HG02588 (cell line): Measurements from ENCODE around the gene RAD18.

Experiments
- ATAC-seq: cut with Tn5 transposase; IDR thresholded peaks from one replicate; pipeline ENCODE4 v1.9.1; 2021; ENCODE audit warnings: mild to moderate bottlenecking, moderate library complexity; ENCODE audit not compliant: unreplicated experiment

Gene RAD18

DNA sequence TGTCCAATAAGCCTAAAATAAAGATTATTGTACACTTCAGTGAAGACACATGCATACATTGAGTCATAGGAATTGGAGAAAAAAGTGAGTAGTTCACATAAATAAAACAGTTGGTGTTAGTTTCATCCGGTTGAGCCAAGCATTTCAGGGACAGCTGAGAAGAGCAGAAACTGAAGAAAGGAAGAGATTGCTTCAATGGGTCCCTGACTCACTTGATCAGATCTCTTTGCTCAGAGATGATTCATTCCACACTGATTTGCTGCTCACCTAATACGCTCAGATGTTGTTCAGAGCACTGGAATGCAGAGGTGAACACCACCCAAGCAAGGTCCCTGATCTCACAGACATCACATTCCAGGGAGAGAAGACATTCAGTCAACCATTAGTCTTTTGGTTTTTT, 93.7 kb downstream of the RAD18 start:
- no peak for ATAC-seq

DNA sequence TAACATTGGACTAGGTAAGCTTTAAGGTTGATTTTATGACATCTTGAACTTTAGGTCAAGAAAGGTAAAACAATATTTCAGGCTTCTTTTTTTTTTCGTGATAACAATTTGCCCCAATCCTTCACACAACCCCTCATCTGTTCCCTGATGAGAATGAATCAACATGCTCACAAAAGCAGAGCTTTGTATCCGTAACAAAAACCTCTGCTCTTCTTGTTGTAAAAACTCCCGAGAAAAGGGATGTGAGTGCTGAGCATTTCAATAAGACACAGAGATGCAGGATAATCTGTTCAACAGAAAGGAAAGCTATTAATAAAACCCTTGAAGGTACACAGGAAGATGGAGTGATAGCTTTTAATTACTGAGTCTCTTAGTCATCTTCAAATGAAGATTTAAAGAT, 94.3 kb downstream of the RAD18 start:
- no peak for ATAC-seq

DNA sequence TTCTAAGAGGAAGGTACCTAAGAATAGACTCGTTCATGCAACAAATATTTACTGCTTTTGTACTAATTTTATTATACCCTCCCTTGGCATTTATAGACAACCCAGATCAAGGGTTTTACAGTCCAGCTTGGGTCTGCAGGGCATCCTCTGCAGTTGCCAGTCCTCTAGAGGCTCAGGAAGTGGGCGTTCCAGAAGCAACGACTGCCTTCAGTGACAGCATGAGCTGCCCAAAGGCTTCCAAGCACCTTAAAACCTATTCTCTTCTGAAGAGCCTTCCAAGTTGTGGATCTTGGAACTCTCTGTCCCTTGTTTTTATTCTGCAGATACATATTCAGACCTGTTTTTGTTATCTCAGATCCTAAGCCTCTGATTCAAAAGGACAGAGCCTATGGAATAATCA, 95.6 kb downstream of the RAD18 start:
- ATAC-seq: no peak

GRCh38 chr3:8865697-8866096, 97.6 kb downstream of the RAD18 start:
- no peak for ATAC-seq

DNA sequence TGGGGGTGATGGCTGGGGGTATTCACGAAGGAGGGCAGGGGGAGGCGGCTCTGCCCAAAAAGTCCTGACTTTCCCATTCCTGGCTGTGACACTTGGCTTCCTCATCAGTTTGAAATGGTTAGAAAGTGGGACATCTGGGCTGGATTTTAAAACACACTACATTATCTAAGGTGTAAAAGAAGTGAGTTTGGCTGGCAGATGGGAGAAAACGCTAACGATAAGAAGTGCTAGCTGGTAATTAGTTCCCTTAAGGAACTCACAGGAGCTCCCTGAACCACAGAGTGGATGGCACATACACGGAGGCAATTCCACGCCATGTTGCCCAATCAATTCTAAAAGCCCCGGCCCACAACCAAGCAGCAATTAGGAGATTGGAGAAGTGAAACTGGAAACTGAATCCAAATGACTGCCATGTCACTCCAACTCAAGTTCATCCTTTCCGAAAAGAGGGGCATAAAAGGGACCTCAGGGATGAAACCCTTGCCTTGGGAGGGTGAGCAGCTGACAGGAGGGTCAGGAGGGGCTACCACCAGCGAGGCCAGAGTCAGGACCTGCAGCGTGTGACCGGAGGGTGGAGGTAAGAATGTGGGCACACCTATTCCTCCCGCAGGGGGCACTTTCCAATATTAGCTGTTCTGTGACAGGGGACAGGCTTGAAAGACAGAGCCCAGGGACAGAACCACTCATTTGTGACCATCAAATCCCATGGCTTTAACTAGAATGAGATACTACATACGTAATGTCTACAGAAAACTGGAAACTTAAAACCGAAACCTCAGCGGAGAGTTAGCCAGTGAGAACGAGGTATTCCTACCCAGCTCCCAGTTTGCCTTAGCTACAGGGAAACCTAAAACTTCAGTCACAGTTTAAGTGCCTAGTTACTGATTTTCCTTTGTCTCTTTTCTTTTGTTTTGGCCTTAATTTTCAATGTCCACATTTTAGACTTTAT, 98.6 kb downstream of the RAD18 start:
- ATAC-seq: no peak

DNA sequence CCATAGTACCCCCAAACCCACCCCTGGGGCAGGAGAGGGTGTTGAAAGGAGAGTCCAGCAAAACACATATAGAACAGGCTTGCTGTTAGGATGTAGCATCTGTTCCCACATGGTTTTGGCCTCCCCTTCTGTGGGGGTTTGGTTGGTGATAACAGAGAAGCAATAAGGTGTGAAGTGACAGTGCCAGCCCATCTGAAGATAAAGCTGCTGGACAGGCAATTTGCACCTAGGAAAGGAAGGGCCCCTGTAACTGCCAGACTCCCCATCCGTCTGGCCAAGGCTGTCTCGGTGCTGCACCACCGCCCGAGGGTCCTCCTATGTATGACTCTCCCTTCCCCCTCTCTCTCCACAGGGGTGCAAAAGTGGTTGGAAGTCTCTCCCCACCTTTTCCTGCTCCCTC, 99.4 kb downstream of the RAD18 start:
- ATAC-seq: no peak

- ATAC-seq: no peak
Observed at GRCh38 chr3:8857720-8858367, 105.4 kb downstream of the RAD18 start.

- ATAC-seq: no peak
Observed at GRCh38 chr3:8856721-8857120, 106.6 kb downstream of the RAD18 start.

DNA sequence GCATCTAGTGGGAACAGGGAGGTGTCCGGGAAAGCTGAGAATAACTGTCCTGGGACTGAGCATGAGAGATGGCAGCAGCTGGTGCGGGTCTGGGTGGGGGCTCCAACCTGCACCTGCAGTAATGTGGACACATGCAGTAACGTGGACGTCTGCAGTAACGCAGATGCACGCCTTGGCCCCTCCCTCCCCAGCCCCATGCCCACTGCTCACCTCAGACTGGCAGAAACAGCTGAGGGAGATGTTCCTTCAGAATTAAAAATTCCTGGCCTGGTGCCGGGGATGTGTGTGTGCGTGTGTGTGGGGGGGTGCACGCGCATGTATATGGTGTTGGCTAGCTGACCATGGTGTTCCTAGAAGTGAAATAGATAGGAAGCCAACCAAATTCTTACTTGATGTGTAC, 107.2 kb downstream of the RAD18 start:
- ATAC-seq: no peak

DNA sequence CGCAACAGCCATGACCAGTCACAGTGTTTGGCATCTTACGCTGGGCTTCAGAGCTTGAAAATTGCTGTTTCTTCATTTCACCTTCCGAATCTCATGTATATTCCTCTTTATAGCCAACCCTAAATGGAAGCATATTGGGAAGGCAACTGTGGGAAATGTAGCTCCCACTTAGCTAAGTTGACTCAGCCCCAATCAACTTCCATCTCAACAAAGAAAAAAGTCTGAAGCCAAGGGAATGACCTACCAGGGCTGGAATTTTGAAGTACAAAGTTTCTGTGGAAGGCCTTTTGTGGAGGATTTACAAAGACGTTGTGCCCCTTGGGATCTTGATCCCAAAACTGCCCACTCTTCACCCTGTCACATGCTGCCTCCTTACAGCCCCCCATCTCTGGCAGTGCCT, 108.6 kb downstream of the RAD18 start:
- ATAC-seq: no peak

DNA sequence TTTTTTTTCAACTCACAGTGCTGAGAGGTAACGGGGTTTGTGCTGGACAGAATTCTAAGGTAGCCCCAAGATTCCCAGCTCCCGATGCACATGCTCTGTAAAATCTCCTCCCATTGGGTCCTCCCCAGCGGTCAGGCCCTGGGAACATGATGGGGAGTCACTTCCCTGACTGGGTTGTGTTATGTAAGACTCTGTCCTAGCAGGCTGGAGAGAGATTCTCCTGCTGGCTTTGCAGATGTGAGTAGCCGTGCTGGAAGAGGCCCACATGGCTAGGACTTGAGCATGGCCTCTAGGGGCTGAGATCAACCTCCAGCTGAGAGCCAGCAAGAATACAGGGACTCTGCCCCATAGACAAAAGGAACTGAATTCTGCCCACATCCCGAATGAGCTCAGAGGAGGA, 110.2 kb downstream of the RAD18 start:
- no peak for ATAC-seq

DNA sequence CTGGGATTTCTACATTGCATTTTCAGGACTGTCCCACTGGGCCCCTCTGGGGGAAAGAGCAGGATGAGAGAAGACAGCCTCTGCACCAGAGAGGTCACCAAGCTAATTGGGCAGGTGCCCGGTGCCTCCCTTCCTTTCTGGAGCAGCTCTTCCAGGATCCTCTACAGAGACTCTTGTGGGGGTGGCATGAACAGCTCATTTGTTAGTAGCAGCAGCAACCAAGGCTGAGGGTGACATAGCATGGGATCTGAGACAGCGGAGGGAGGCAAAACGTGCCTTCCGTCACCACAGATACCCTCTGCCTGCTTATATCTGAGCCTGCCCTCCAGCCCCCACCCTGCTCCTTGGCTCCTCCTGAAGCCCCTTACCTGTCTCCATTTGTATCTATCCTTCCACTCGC, 110.8 kb downstream of the RAD18 start:
- no peak for ATAC-seq

GRCh38 chr3:8851703-8852102, 111.6 kb downstream of the RAD18 start:
- ATAC-seq: no peak

GRCh38 chr3:8848696-8849131, 114.6 kb downstream of the RAD18 start:
- ATAC-seq: no peak

DNA sequence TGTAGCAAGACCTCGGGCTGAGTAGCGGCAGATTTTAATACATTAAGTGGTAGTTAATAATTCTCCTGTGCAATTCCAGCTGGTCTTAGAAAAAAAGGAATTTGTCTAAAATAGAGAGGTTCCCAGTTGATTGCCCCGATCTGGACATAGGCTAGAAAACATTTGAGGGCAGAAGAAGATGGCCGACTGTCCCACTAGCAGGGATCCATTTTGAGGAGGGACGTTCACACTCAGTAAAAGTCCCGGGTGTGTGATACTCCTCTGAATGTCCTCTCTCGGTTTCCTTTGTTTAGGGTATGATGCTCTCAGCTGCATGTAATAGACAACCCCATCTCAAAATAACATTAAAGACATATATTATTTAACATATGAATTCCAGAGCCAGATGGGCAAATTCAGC, 116.0 kb downstream of the RAD18 start:
- no peak for ATAC-seq

GRCh38 chr3:8846176-8846575, 117.1 kb downstream of the RAD18 start:
- ATAC-seq: no peak

GRCh38 chr3:8845641-8846040, 117.6 kb downstream of the RAD18 start:
- ATAC-seq: no peak

DNA sequence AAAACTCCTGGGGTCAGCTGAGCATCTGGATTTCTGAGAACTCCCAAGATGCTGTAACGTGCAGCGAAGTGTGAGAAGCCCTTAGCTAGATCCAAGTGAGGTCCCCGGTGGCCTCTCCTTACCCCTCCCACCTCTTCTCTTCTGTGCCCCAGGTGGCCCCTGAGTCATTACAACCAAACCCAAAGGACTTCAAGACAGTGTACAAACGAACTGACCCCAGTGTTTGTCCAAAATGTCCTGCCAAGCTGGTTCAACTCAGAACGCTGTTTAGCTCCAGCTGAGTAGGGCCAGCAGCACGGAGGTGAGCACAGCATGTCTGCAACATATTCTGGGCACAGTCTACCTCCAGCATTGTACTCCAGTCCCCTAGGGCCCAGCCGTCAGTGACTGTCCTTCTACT, 119.9 kb downstream of the RAD18 start:
- no peak for ATAC-seq

- ATAC-seq: no peak
Observed at GRCh38 chr3:8842293-8842692, 121.0 kb downstream of the RAD18 start.

DNA sequence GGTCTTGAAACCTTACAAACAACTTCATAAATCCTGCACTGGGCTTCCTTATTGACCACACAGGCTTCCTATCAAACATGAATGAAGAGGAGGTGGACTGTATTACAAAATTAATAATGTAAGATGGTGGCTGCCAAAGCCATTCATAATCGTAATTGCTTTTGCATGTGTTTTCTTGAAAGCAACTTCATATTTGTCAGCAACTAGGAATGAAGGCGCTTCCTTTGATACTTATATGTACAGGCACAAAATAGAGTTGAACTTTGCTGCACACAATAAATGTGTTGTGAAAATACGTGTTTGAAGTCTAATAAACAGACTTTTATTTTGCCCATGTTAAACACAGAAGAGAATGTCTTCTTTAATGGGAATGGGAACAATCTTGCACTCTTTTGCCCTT, 121.8 kb downstream of the RAD18 start:
- no peak for ATAC-seq

GRCh38 chr3:8840556-8840955, 122.7 kb downstream of the RAD18 start:
- ATAC-seq: no peak

DNA sequence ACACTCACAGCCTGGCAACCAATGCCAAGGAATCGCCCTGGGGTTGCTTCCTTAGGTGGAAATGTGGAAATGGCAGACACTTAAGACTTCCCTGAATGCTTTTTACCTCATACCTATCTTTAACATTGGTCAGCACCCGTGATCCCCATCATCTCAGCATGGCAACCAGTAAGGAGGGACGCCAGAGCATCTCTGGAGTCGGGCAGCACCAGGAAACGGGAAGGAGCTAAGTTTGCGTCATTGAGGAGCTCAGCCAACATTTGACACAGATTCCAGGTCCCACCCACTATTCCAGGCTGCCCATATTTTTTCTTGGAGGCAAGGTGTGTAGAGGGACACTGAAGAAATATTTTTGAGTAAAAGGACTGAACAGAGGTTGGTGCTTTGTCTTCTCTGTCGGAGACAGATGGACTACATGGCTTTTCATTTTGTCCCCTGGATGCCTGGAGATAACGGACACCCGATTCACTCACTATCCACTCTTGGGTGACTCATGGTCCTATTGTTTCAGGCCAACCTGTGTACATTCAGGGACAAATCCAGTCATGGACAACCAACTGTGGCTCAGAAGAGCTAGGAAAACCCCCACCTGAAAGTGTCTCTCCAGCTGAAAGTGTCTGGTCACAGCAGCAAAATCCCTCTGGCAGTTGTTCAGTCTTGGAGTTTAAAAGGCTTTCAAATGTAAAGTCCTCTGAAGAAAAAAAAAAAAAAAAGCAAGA, 123.5 kb downstream of the RAD18 start:
- no peak for ATAC-seq
